HCT116 (cell line): ENCODE results near the gene BEND4.

ENCODE experiments used
- EZH2 ChIP-seq: fragments of 200-600 bp; sonication (generic); IDR thresholded peaks from 2 replicates; pipeline ENCODE4 v1.6.1; 2017; ENCODE audit warnings: antibody characterized with exemption, mixed run types
- JUND ChIP-seq: IDR thresholded peaks from 2 replicates; pipeline ENCODE4 v1.6.1; 2012
- POLR2A ChIP-seq: IDR thresholded peaks from 2 replicates; pipeline ENCODE4 v1.7.0; 2011; ENCODE audit warnings: borderline replicate concordance; ENCODE audit not compliant: insufficient read depth, insufficient read length; ENCODE audit errors: extremely low read depth
- YY1 ChIP-seq: IDR thresholded peaks from 2 replicates; pipeline ENCODE4 v1.6.1; 2011; ENCODE audit warnings: low read length, low read depth, moderate library complexity, mild to moderate bottlenecking; ENCODE audit not compliant: insufficient replicate concordance; ENCODE audit errors: extremely low read depth
- ZNF274 ChIP-seq: fragments of 200-500 bp; sonication (Bioruptor generic); IDR thresholded peaks from 2 replicates; pipeline ENCODE4 v1.6.1; 2014; ENCODE audit warnings: mild to moderate bottlenecking, low read depth, low read length, inconsistent platforms
- TF ChIP-seq, protein P1 (sequence below), 3 experiments: fragments of 200-600 bp in 1 of 3; sonication (generic) in 1 of 3; IDR thresholded peaks in 2 of 3; conservative IDR thresholded peaks in 1 of 3; 2 replicates each; pipeline ENCODE4 v1.5.1; 2012 to 2017; ENCODE audit warnings: low read depth in 2 of 3, low read length in 2 of 3, antibody characterized with exemption in 1 of 3, borderline replicate concordance in 1 of 3, control low read depth in 1 of 3, mild to moderate bottlenecking in 1 of 3, mixed read lengths in 1 of 3, mixed run types in 1 of 3, moderate library complexity in 1 of 3; ENCODE audit not compliant: insufficient read depth in 1 of 3

DNA sequence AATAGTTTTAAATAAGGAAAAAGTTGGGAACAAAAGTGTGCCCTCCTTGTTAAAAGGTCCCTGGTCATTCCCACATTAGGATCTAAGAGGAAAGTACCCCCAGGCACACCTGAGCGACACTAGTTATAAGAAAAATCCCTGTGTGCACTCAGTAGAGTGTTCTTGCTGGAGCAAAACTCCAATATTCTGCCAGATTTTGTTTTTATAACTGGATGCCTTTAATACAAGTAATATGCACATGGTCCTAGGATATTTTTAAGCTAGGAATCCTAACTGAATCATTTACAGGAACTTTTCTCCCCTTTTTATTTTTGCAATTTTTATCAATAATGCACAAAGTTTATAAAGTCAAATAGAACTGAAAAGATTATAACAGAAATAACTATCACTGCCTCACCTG is 68.6 kb downstream of the BEND4 start:
- TF ChIP-seq, protein P1, sequence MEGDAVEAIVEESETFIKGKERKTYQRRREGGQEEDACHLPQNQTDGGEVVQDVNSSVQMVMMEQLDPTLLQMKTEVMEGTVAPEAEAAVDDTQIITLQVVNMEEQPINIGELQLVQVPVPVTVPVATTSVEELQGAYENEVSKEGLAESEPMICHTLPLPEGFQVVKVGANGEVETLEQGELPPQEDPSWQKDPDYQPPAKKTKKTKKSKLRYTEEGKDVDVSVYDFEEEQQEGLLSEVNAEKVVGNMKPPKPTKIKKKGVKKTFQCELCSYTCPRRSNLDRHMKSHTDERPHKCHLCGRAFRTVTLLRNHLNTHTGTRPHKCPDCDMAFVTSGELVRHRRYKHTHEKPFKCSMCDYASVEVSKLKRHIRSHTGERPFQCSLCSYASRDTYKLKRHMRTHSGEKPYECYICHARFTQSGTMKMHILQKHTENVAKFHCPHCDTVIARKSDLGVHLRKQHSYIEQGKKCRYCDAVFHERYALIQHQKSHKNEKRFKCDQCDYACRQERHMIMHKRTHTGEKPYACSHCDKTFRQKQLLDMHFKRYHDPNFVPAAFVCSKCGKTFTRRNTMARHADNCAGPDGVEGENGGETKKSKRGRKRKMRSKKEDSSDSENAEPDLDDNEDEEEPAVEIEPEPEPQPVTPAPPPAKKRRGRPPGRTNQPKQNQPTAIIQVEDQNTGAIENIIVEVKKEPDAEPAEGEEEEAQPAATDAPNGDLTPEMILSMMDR (IDR thresholded peaks at IDR 0.05 in 2 of 3, conservative IDR thresholded peaks at IDR 0.05 in 1 of 3; ENCODE audit: borderline replicate concordance in 1 of 3, insufficient read depth in 1 of 3, low read depth in 2 of 3, low read length in 2 of 3), result no peak
- TF ChIP-seq POLR2A (no peak), YY1 (no peak), EZH2 (no peak), JUND (no peak), ZNF274 (no peak)
